Tibial nerve (tissue), 4 donors: ENCODE data around the gene PRKCG. TPM values are rescaled to one million over a fixed set of nuclear protein-coding genes. Genes with fewer than 3 reads are reported as not detected.
A peak's percentile ranks its signal among the peaks of the same experiment; 100 is the strongest.

Experiments used
- DNase-seq, 2 donors: peaks; one replicate each; pipeline ENCODE4 v3.0.0-alpha.2; 2019; ENCODE audit warnings: low spot score in 2 of 2
- H3K27ac ChIP-seq, 4 donors: fragments of 200-600 bp; sonication (generic) in 3 of 4; one replicate each; pipeline ENCODE4 v1.5.1; 2017 to 2019; ENCODE audit warnings: mild to moderate bottlenecking in 1 of 4
- H3K27me3 ChIP-seq, 2 donors: fragments of 200-600 bp; sonication (generic) in 1 of 2; one replicate each; pipeline versions ENCODE4 v1.5.1 to v1.6.0; 2017 to 2019
- H3K36me3 ChIP-seq, 3 donors: fragments of 200-600 bp; sonication (generic); one replicate each; pipeline ENCODE4 v1.5.1; 2018 to 2019
- H3K4me1 ChIP-seq, 4 donors: fragments of 200-600 bp; sonication (generic) in 3 of 4; one replicate each; pipeline ENCODE4 v1.5.1; 2017 to 2019
- H3K4me3 ChIP-seq, 4 donors: fragments of 200-600 bp; sonication (generic) in 3 of 4; one replicate each; pipeline ENCODE4 v1.5.1; 2017 to 2019; ENCODE audit warnings: mild to moderate bottlenecking in 1 of 4, moderate library complexity in 1 of 4
- H3K9me3 ChIP-seq, 4 donors: fragments of 200-600 bp; sonication (generic) in 3 of 4; one replicate each; pipeline ENCODE4 v1.5.1; 2017 to 2019
- CTCF ChIP-seq, 5 experiments: fragments of 200-600 bp in 3 of 5; fragments of 450-650 bp in 2 of 5; sonication (generic) in 3 of 5; IDR thresholded peaks; one replicate each; pipeline ENCODE4 v1.5.1; 2016 to 2019; ENCODE audit warnings: antibody characterized with exemption in 5 of 5, mild to moderate bottlenecking in 3 of 5, moderate library complexity in 2 of 5
- EP300 ChIP-seq, 2 donors: sonication (generic); formaldehyde crosslinking; IDR thresholded peaks; one replicate each; pipeline ENCODE4 v1.6.1; 2017; ENCODE audit warnings: antibody characterized with exemption in 2 of 2, mild to moderate bottlenecking in 1 of 2
- POLR2A ChIP-seq, 2 donors: fragments of 450-650 bp; IDR thresholded peaks; one replicate each; pipeline ENCODE4 v1.6.1; 2017; ENCODE audit warnings: antibody characterized with exemption in 2 of 2, mild to moderate bottlenecking in 2 of 2, moderate library complexity in 2 of 2
- WGBS, 2 donors: methylation state at CpG; one replicate each; pipeline ENCODE4 v1.1.5; 2018; 5-methylcytosine and 5-hydroxymethylcytosine counted together
- total RNA-seq, 4 donors: library from RNA; depleted of rRNA; stranded (reverse); fragments of >200 nt; gene quantifications; one replicate each; pipeline ENCODE4 v1.1.0, GENCODE V29; 2016

PRKCG gene
- total RNA-seq, 4 donors from 2014 or later, result not detected

GRCh38 chr19:53906211-53907192 is 24.5 kb downstream of the PRKCG start:
- Histone ChIP-seq H3K36me3 (no peaks in the 10 kb centered on the region), H3K4me1 (peaks cover 0 to 34% (median 4%) of the 10 kb centered on the region in 4 donors), H3K27me3 (peaks cover 0 to 63% of the 10 kb centered on the region in 2 donors), H3K27ac (no peak overlapping the region), H3K4me3 (no peak overlapping the region), H3K9me3 (no peaks in the 10 kb centered on the region)
- WGBS, 2 donors, result 12 to 14% methylated on average over 48 of the region's 48 CpGs
- peak in 1 of 2 donors; percentile 24 for DNase-seq
- TF ChIP-seq EP300 (IDR thresholded peaks at IDR 0.05) (no peak), CTCF (IDR thresholded peaks at IDR 0.05) (peak; percentile 61 to 79 (median 68)), POLR2A (IDR thresholded peaks at IDR 0.05) (no peak)

- DNase-seq, result no peak
- Histone ChIP-seq H3K4me3 (no peak overlapping the region), H3K9me3 (no peaks in the 10 kb centered on the region), H3K27me3 (peaks cover 0 to 70% of the 10 kb centered on the region in 2 donors), H3K27ac (no peak overlapping the region), H3K36me3 (no peaks in the 10 kb centered on the region), H3K4me1 (peaks cover 0 to 34% (median 4%) of the 10 kb centered on the region in 4 donors)
- WGBS, 2 donors, result 26 to 31% methylated on average over 14 of the region's 14 CpGs
- TF ChIP-seq POLR2A (IDR thresholded peaks at IDR 0.05), result no peak
- no peak for TF ChIP-seq EP300 (IDR thresholded peaks at IDR 0.05)
- TF ChIP-seq CTCF (IDR thresholded peaks at IDR 0.05), result no peak
Observed at GRCh38 chr19:53907193-53907581, 25.2 kb downstream of the PRKCG start.

GRCh38 chr19:53907690-53908089 is 25.7 kb downstream of the PRKCG start:
- no peak for TF ChIP-seq CTCF (IDR thresholded peaks at IDR 0.05)
- no peak for TF ChIP-seq EP300 (IDR thresholded peaks at IDR 0.05)
- no peak for TF ChIP-seq POLR2A (IDR thresholded peaks at IDR 0.05)
- Histone ChIP-seq H3K4me3 (no peak overlapping the region), H3K36me3 (no peaks in the 10 kb centered on the region), H3K27me3 (peaks cover 0 to 75% of the 10 kb centered on the region in 2 donors), H3K9me3 (no peaks in the 10 kb centered on the region), H3K4me1 (peaks cover 0 to 34% (median 4%) of the 10 kb centered on the region in 4 donors), H3K27ac (no peak overlapping the region)
- DNase-seq, result no peak
- 14 to 16% methylated on average over 17 of the region's 17 CpGs for WGBS, 2 donors

- no peak for TF ChIP-seq EP300 (IDR thresholded peaks at IDR 0.05)
- TF ChIP-seq POLR2A (IDR thresholded peaks at IDR 0.05), result no peak
- TF ChIP-seq CTCF (IDR thresholded peaks at IDR 0.05), result no peak
- no peak for DNase-seq
- Histone ChIP-seq H3K27ac (no peak overlapping the region), H3K4me3 (no peak overlapping the region), H3K36me3 (no peaks in the 10 kb centered on the region), H3K4me1 (peaks cover 0 to 34% (median 4%) of the 10 kb centered on the region in 4 donors), H3K27me3 (peaks cover 0 to 82% of the 10 kb centered on the region in 2 donors), H3K9me3 (no peaks in the 10 kb centered on the region)
- 2 to 3% methylated on average over 35 to 39 of the region's 51 CpGs for WGBS, 2 donors
Observed at GRCh38 chr19:53908106-53908934, 26.3 kb downstream of the PRKCG start.
